Activated CD4-positive, alpha-beta memory T cell treated with anti-CD3 and anti-CD28 coated beads, Interleukin-2, amount 10 ng/mL, durations not matched to agents 7 days and 5 days (primary cell): ENCODE measurements around the gene GABRB1. TPM values are rescaled to one million over a fixed set of nuclear protein-coding genes. Genes with fewer than 3 reads are reported as not detected.

Experiments
- CTCF ChIA-PET: fragments of 350-600 bp; sonication (Branson Sonifier 250); formaldehyde crosslinking; loops from one replicate; lab custom pipeline; 2021; ENCODE audit warnings: antibody characterized with exemption, inconsistent platforms; lab: Charles Lee
- POLR2A ChIA-PET: fragments of 350-600 bp; sonication (Branson Sonifier 250); formaldehyde crosslinking; loops from one replicate; lab custom pipeline; 2021; ENCODE audit warnings: antibody characterized with exemption; lab: Charles Lee
- DNase-seq: peaks from one replicate; pipeline ENCODE4 v3.0.0-alpha.2; 2020
- H3K27ac Mint-ChIP-seq: one replicate; pipeline ENCODE4 v1.8.0; 2021; ENCODE audit warnings: mild to moderate bottlenecking, mixed read lengths
- H3K27me3 Mint-ChIP-seq: one replicate; pipeline ENCODE4 v1.8.0; 2021; ENCODE audit warnings: mixed read lengths
- H3K36me3 Mint-ChIP-seq: one replicate; pipeline ENCODE4 v1.8.0; 2021; ENCODE audit warnings: low read depth, mixed read lengths
- H3K4me1 Mint-ChIP-seq: one replicate; pipeline ENCODE4 v1.8.0; 2021; ENCODE audit warnings: mixed read lengths
- H3K4me3 Mint-ChIP-seq: one replicate; pipeline ENCODE4 v1.8.0; 2021; ENCODE audit warnings: mild to moderate bottlenecking, mixed read lengths
- H3K9me3 Mint-ChIP-seq: one replicate; pipeline ENCODE4 v1.8.0; 2021; ENCODE audit warnings: mixed read lengths
- total RNA-seq, 2 experiments: library from RNA; stranded (reverse); gene quantifications; one replicate each; pipeline ENCODE4 v1.2.3, GENCODE V29; 2021

The GABRB1 gene
- total RNA-seq, 2 experiments from 2014 or later: not detected

- ChIA-PET POLR2A (no interaction called here), CTCF (no interaction called here)
- no peak overlapping the region for H3K27ac Mint-ChIP-seq
- H3K4me3 Mint-ChIP-seq: no peak overlapping the region
- no peaks in the 10 kb centered on the region for H3K36me3 Mint-ChIP-seq
- H3K27me3 Mint-ChIP-seq: peaks cover 13% of the 10 kb centered on the region
- no peak for DNase-seq
- H3K9me3 Mint-ChIP-seq: no peaks in the 10 kb centered on the region
- H3K4me1 Mint-ChIP-seq: no peaks in the 10 kb centered on the region
These were observed 284.0 kb downstream of the GABRB1 start for GRCh38 chr4:47315346-47315745.

GRCh38 chr4:47326025-47326424, 294.7 kb downstream of the GABRB1 start:
- POLR2A ChIA-PET: no interaction called here
- DNase-seq: no peak
- H3K36me3 Mint-ChIP-seq: no peaks in the 10 kb centered on the region

GRCh38 chr4:47330866-47331265, 299.5 kb downstream of the GABRB1 start:
- POLR2A ChIA-PET: no interaction called here
- Mint-ChIP-seq H3K4me3 (no peak overlapping the region), H3K36me3 (no peaks in the 10 kb centered on the region), H3K4me1 (no peaks in the 10 kb centered on the region), H3K9me3 (no peaks in the 10 kb centered on the region), H3K27me3 (no peaks in the 10 kb centered on the region), H3K27ac (no peak overlapping the region)
- no peak for DNase-seq
- CTCF ChIA-PET: no interaction called here

More at GRCh38 chr4:47326025-47326424, 294.7 kb downstream of the GABRB1 start:
- H3K4me3 Mint-ChIP-seq: no peak overlapping the region
- CTCF ChIA-PET: no interaction called here
- no peaks in the 10 kb centered on the region for H3K4me1 Mint-ChIP-seq
- no peaks in the 10 kb centered on the region for H3K9me3 Mint-ChIP-seq
- H3K27me3 Mint-ChIP-seq: peaks cover 3% of the 10 kb centered on the region
- H3K27ac Mint-ChIP-seq: no peak overlapping the region

- ChIA-PET CTCF (no interaction called here), POLR2A (no interaction called here)
- Mint-ChIP-seq H3K4me1 (no peaks in the 10 kb centered on the region), H3K36me3 (no peaks in the 10 kb centered on the region), H3K4me3 (no peak overlapping the region), H3K27ac (no peak overlapping the region), H3K9me3 (no peaks in the 10 kb centered on the region), H3K27me3 (no peaks in the 10 kb centered on the region)
- DNase-seq: no peak
These were observed 303.3 kb downstream of the GABRB1 start for GRCh38 chr4:47334652-47335051.

- POLR2A ChIA-PET: no interaction called here
- CTCF ChIA-PET: no interaction called here
These were observed 306.5 kb downstream of the GABRB1 start for GRCh38 chr4:47337893-47338292.

GRCh38 chr4:47340914-47341313, 309.5 kb downstream of the GABRB1 start:
- CTCF ChIA-PET: no interaction called here
- H3K27ac Mint-ChIP-seq: no peak overlapping the region
- no peaks in the 10 kb centered on the region for H3K9me3 Mint-ChIP-seq
- H3K36me3 Mint-ChIP-seq: no peaks in the 10 kb centered on the region
- no peak overlapping the region for H3K4me3 Mint-ChIP-seq
- DNase-seq: no peak
- peaks cover 3% of the 10 kb centered on the region for H3K27me3 Mint-ChIP-seq
- H3K4me1 Mint-ChIP-seq: no peaks in the 10 kb centered on the region
- POLR2A ChIA-PET: no interaction called here

More at GRCh38 chr4:47337893-47338292, 306.5 kb downstream of the GABRB1 start:
- no peak overlapping the region for H3K4me3 Mint-ChIP-seq
- no peaks in the 10 kb centered on the region for H3K27me3 Mint-ChIP-seq
- H3K9me3 Mint-ChIP-seq: no peaks in the 10 kb centered on the region
- H3K36me3 Mint-ChIP-seq: no peaks in the 10 kb centered on the region
- H3K4me1 Mint-ChIP-seq: no peaks in the 10 kb centered on the region
- no peak overlapping the region for H3K27ac Mint-ChIP-seq
- no peak for DNase-seq

GRCh38 chr4:47342796-47343195, 311.4 kb downstream of the GABRB1 start:
- H3K27ac Mint-ChIP-seq: no peak overlapping the region
- H3K4me3 Mint-ChIP-seq: no peak overlapping the region
- no peak for DNase-seq
- CTCF ChIA-PET: no interaction called here
- H3K4me1 Mint-ChIP-seq: no peaks in the 10 kb centered on the region
- POLR2A ChIA-PET: no interaction called here
- no peaks in the 10 kb centered on the region for H3K36me3 Mint-ChIP-seq
- H3K27me3 Mint-ChIP-seq: peaks cover 3% of the 10 kb centered on the region
- no peaks in the 10 kb centered on the region for H3K9me3 Mint-ChIP-seq

GRCh38 chr4:47349326-47349725, 318.0 kb downstream of the GABRB1 start:
- peaks cover 5% of the 10 kb centered on the region for H3K27me3 Mint-ChIP-seq
- no peaks in the 10 kb centered on the region for H3K4me1 Mint-ChIP-seq
- CTCF ChIA-PET: no interaction called here
- H3K4me3 Mint-ChIP-seq: no peak overlapping the region
- H3K27ac Mint-ChIP-seq: no peak overlapping the region
- no peak for DNase-seq
- H3K36me3 Mint-ChIP-seq: no peaks in the 10 kb centered on the region
- no peaks in the 10 kb centered on the region for H3K9me3 Mint-ChIP-seq
- POLR2A ChIA-PET: no interaction called here

GRCh38 chr4:47355568-47355967, 324.2 kb downstream of the GABRB1 start:
- no peaks in the 10 kb centered on the region for H3K4me1 Mint-ChIP-seq
- H3K27me3 Mint-ChIP-seq: peaks cover 6% of the 10 kb centered on the region
- ChIA-PET POLR2A (no interaction called here), CTCF (no interaction called here)
- no peaks in the 10 kb centered on the region for H3K36me3 Mint-ChIP-seq
- H3K4me3 Mint-ChIP-seq: no peak overlapping the region
- no peak overlapping the region for H3K27ac Mint-ChIP-seq
- H3K9me3 Mint-ChIP-seq: no peaks in the 10 kb centered on the region
- no peak for DNase-seq

- DNase-seq: no peak
- Mint-ChIP-seq H3K27me3 (peaks cover 23% of the 10 kb centered on the region), H3K4me3 (no peak overlapping the region), H3K4me1 (no peaks in the 10 kb centered on the region), H3K27ac (no peak overlapping the region), H3K36me3 (no peaks in the 10 kb centered on the region), H3K9me3 (no peaks in the 10 kb centered on the region)
- POLR2A ChIA-PET: no interaction called here
- CTCF ChIA-PET: no interaction called here
These were observed 328.5 kb downstream of the GABRB1 start for GRCh38 chr4:47359891-47360290.

GRCh38 chr4:47367761-47368160, 336.4 kb downstream of the GABRB1 start:
- ChIA-PET CTCF (no interaction called here), POLR2A (no interaction called here)
- no peak overlapping the region for H3K27ac Mint-ChIP-seq
- peaks cover 12% of the 10 kb centered on the region for H3K27me3 Mint-ChIP-seq
- no peaks in the 10 kb centered on the region for H3K9me3 Mint-ChIP-seq
- no peaks in the 10 kb centered on the region for H3K4me1 Mint-ChIP-seq
- no peak overlapping the region for H3K4me3 Mint-ChIP-seq
- no peak for DNase-seq
- no peaks in the 10 kb centered on the region for H3K36me3 Mint-ChIP-seq

- no peak overlapping the region for H3K4me3 Mint-ChIP-seq
- POLR2A ChIA-PET: no interaction called here
These were observed 336.8 kb downstream of the GABRB1 start for GRCh38 chr4:47368211-47368610.

GRCh38 chr4:47372561-47372960, 341.2 kb downstream of the GABRB1 start:
- POLR2A ChIA-PET: no interaction called here
- no peaks in the 10 kb centered on the region for H3K4me1 Mint-ChIP-seq
- no peaks in the 10 kb centered on the region for H3K9me3 Mint-ChIP-seq
- no peak overlapping the region for H3K27ac Mint-ChIP-seq
- CTCF ChIA-PET: no interaction called here
- DNase-seq: no peak
- no peak overlapping the region for H3K4me3 Mint-ChIP-seq
- H3K36me3 Mint-ChIP-seq: no peaks in the 10 kb centered on the region
- H3K27me3 Mint-ChIP-seq: peaks cover 5% of the 10 kb centered on the region

More at GRCh38 chr4:47368211-47368610, 336.8 kb downstream of the GABRB1 start:
- H3K27ac Mint-ChIP-seq: no peak overlapping the region
- no peak for DNase-seq
- CTCF ChIA-PET: no interaction called here
- no peaks in the 10 kb centered on the region for H3K9me3 Mint-ChIP-seq
- no peaks in the 10 kb centered on the region for H3K4me1 Mint-ChIP-seq
- H3K27me3 Mint-ChIP-seq: peaks cover 16% of the 10 kb centered on the region
- no peaks in the 10 kb centered on the region for H3K36me3 Mint-ChIP-seq

GRCh38 chr4:47373174-47373573, 341.8 kb downstream of the GABRB1 start:
- DNase-seq: no peak
- H3K36me3 Mint-ChIP-seq: no peaks in the 10 kb centered on the region

More at GRCh38 chr4:47373174-47373573, 341.8 kb downstream of the GABRB1 start:
- peaks cover 5% of the 10 kb centered on the region for H3K27me3 Mint-ChIP-seq
- ChIA-PET CTCF (no interaction called here), POLR2A (no interaction called here)
- H3K4me1 Mint-ChIP-seq: no peaks in the 10 kb centered on the region
- no peaks in the 10 kb centered on the region for H3K9me3 Mint-ChIP-seq
- H3K27ac Mint-ChIP-seq: no peak overlapping the region
- H3K4me3 Mint-ChIP-seq: no peak overlapping the region
